Thyroid gland (tissue), 4 donors: ENCODE measurements around the gene CDH1.

Experiments
- CTCF ChIP-seq, 6 experiments: fragments of 200-600 bp in 3 of 6; fragments of 450-650 bp in 3 of 6; sonication (generic) in 3 of 6; IDR thresholded peaks; one replicate each; pipeline ENCODE4 v1.5.1; 2016 to 2019; ENCODE audit warnings: antibody characterized with exemption in 6 of 6, mild to moderate bottlenecking in 2 of 6, inconsistent platforms in 1 of 6, moderate library complexity in 1 of 6
- POLR2A ChIP-seq, 2 donors: fragments of 450-650 bp; IDR thresholded peaks; one replicate each; pipeline ENCODE4 v1.6.1; 2017; ENCODE audit warnings: antibody characterized with exemption in 2 of 2, mild to moderate bottlenecking in 2 of 2, moderate library complexity in 1 of 2

- TF ChIP-seq CTCF (IDR thresholded peaks at IDR 0.05) (no peak), POLR2A (IDR thresholded peaks at IDR 0.05) (no peak)
Measured at GRCh38 chr16:68851601-68852000, 114.5 kb downstream of the CDH1 start.
